Measurements from ENCODE around the gene LAMC3.

- TF ChIP-seq POLR2AphosphoS5 (IDR thresholded peaks at IDR 0.05) (no peak), CTCF (IDR thresholded peaks at IDR 0.05) (no peak), POLR2A (IDR thresholded peaks at IDR 0.05) (no peak), EP300 (IDR thresholded peaks at IDR 0.05) (no peak)
Measured at GRCh38 chr9:130963337-130963908, 45.6 kb upstream of the LAMC3 start.

All from upper lobe of left lung (tissue), 4 donors.